Activated B cell treated with CpG ODN at 0.5 μM for 24 hours (primary cell): ENCODE results near the gene ANKS1B. TPM values are rescaled to one million over a fixed set of nuclear protein-coding genes. Genes with fewer than 3 reads are reported as not detected.

ENCODE experiments used
- ATAC-seq: fragments of 200-7000 bp; cut with Tn5 transposase; one replicate; pipeline ENCODE4 v1.10.0; 2021; ENCODE audit warnings: low read depth, mild to moderate bottlenecking, moderate library complexity
- CTCF ChIA-PET: fragments of 350-600 bp; sonication (Branson Sonifier 250); formaldehyde crosslinking; loops from one replicate; lab custom pipeline; 2021; ENCODE audit warnings: antibody characterized with exemption; lab: Charles Lee
- POLR2A ChIA-PET: fragments of 350-600 bp; sonication (Branson Sonifier 250); formaldehyde crosslinking; loops from one replicate; lab custom pipeline; 2021; ENCODE audit warnings: antibody characterized with exemption; lab: Charles Lee
- DNase-seq: peaks from one replicate; pipeline ENCODE4 v3.0.0; 2022
- H3K27ac Mint-ChIP-seq: one replicate; pipeline ENCODE4 v1.8.0; 2020; ENCODE audit warnings: mixed read lengths
- H3K27me3 Mint-ChIP-seq: one replicate; pipeline ENCODE4 v1.8.0; 2021; ENCODE audit warnings: mixed read lengths
- H3K36me3 Mint-ChIP-seq: one replicate; pipeline ENCODE4 v1.8.0; 2021; ENCODE audit warnings: low read depth, mixed read lengths
- H3K4me1 Mint-ChIP-seq: one replicate; pipeline ENCODE4 v1.8.0; 2021; ENCODE audit warnings: mixed read lengths
- H3K4me3 Mint-ChIP-seq: one replicate; pipeline ENCODE4 v1.8.0; 2020; ENCODE audit warnings: mild to moderate bottlenecking, mixed read lengths
- H3K9me3 Mint-ChIP-seq: one replicate; pipeline ENCODE4 v1.8.0; 2020; ENCODE audit warnings: mixed read lengths
- CTCF ChIP-seq: fragments of 200-600 bp; IDR thresholded peaks from one replicate; pipeline ENCODE4 v1.8.0; 2022; ENCODE audit warnings: antibody characterized with exemption, mild to moderate bottlenecking
- intact Hi-C: fragments of 100-400 bp; cut with micrococcal nuclease; formaldehyde crosslinking; loops from one replicate; pipeline ENCODE4 v1.15.1; 2024
- total RNA-seq: library from RNA; stranded (reverse); gene quantifications from 2 replicates; pipeline ENCODE4 v1.2.3, GENCODE V29; 2022

The ANKS1B gene
- total RNA-seq, 1 donor from 2014 or later: not detected

DNA sequence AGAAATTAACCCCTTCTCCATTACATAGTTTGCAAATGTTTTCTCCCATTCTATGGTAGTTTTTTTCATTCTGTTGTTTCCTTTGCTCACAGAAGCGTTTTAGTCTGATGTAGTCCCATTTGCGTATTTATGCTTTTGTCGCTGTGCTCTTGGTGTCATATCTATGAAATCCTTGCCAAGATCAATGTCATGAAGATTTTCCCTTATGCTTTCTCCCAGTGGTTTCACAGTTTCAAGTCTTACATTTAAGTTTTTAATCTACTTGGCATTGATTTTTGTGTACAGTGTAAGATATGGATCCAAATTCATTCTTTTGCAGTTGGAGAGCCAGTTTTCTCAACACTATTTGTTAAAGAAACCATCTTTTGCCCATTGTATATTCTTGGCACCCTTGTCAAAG, 982.0 kb downstream of the ANKS1B start:
- ATAC-seq: no peak
- H3K27me3 Mint-ChIP-seq: no peaks in the 10 kb centered on the region

DNA sequence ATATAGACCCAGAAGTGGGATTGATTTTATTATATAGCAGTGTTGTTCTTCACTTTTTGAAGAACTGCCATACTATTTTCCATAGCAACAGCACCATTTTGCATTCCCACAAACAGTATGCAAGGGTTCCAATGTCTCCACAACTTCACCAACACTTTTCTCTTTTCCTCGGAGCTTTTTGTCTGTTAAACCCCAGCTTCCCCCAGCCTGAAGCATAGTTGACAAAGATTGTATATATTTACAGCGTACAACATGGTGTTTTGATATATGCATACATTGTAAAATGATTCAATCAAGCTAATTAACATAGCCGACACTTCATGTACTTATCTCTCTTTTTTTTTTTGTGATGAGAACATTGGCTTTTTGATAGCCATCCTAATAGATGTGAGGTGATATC, 982.6 kb downstream of the ANKS1B start:
- no peaks in the 10 kb centered on the region for H3K4me1 Mint-ChIP-seq
- intact Hi-C loops: no loop called here
- TF ChIP-seq CTCF: no peak

More for the DNA sequence above, 982.0 kb downstream of the ANKS1B start:
- POLR2A ChIA-PET: no interaction called here
- H3K36me3 Mint-ChIP-seq: no peaks in the 10 kb centered on the region
- intact Hi-C loops: no loop called here
- no peaks in the 10 kb centered on the region for H3K4me1 Mint-ChIP-seq
- H3K4me3 Mint-ChIP-seq: no peak overlapping the region
- no peak overlapping the region for H3K27ac Mint-ChIP-seq
- no peak for DNase-seq
- H3K9me3 Mint-ChIP-seq: no peaks in the 10 kb centered on the region
- no peak for TF ChIP-seq CTCF
- CTCF ChIA-PET: no interaction called here

GRCh38 chr12:98999559-98999958, 985.2 kb downstream of the ANKS1B start:
- Mint-ChIP-seq H3K27me3 (no peaks in the 10 kb centered on the region), H3K9me3 (no peaks in the 10 kb centered on the region), H3K4me1 (no peaks in the 10 kb centered on the region), H3K36me3 (no peaks in the 10 kb centered on the region), H3K27ac (no peak overlapping the region), H3K4me3 (no peak overlapping the region)
- ChIA-PET CTCF (interaction anchor here (0.7 to 1.2 kb wide), 2 partner anchors 15 to 433 kb away, joined by 3 to 5 read pairs; no protein-coding TSS in a partner anchor), POLR2A (no interaction called here)
- no peak for ATAC-seq
- TF ChIP-seq CTCF: no peak
- intact Hi-C loops: loop anchor here (2.0 to 10.0 kb wide), 2 partner anchors 433 to 575 kb away; no protein-coding TSS in a partner anchor
- no peak for DNase-seq

More for the DNA sequence above, 982.6 kb downstream of the ANKS1B start:
- Mint-ChIP-seq H3K27ac (no peak overlapping the region), H3K4me3 (no peak overlapping the region), H3K36me3 (no peaks in the 10 kb centered on the region), H3K9me3 (no peaks in the 10 kb centered on the region), H3K27me3 (no peaks in the 10 kb centered on the region)
- ChIA-PET CTCF (no interaction called here), POLR2A (no interaction called here)
- DNase-seq (no peak), ATAC-seq (no peak)

DNA sequence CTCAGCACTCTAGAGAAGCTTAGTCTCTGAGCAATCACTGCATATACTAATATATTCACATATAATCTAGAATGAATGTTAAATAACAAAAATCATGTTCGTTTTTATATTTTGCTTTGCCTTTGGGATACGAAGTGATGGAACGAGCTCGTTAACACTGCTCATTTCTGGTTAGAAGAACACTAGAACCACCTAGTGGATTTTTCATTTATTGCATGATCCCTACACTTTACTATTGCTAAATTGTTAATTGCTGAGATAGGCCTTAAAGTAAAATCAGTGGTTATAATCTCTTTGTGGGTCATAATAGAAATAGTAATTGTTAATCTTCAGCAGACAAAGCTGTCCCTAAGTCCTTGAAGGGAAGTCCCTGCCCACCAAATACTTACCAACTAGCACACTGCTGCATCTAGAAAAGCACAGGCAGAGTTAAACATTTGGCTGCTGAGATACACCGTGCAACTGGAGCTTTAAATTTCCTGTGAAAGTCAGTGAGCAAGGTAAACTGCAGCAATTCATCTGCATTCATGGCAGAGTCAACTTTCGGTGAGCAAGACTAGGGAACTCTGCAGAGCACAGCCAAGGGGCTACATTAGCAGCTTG, 985.9 kb downstream of the ANKS1B start:
- intact Hi-C loops: loop anchor here (2.0 to 10.0 kb wide), 2 partner anchors 432 to 574 kb away; no protein-coding TSS in a partner anchor
- ChIA-PET CTCF (interaction anchor here (0.6 to 1.2 kb wide), 3 partner anchors 15 to 432 kb away, joined by 3 to 5 read pairs (median 3); no protein-coding TSS in a partner anchor), POLR2A (no interaction called here)
- DNase-seq (no peak), ATAC-seq (no peak)
- no peaks in the 10 kb centered on the region for H3K27me3 Mint-ChIP-seq
- no peaks in the 10 kb centered on the region for H3K36me3 Mint-ChIP-seq
- TF ChIP-seq CTCF: no peak
- H3K4me3 Mint-ChIP-seq: no peak overlapping the region
- no peak overlapping the region for H3K27ac Mint-ChIP-seq
- no peaks in the 10 kb centered on the region for H3K9me3 Mint-ChIP-seq
- no peaks in the 10 kb centered on the region for H3K4me1 Mint-ChIP-seq

- POLR2A ChIA-PET: no interaction called here
- no peaks in the 10 kb centered on the region for H3K4me1 Mint-ChIP-seq
- no peaks in the 10 kb centered on the region for H3K27me3 Mint-ChIP-seq
- no peak for TF ChIP-seq CTCF
- no peak for DNase-seq
- no peak overlapping the region for H3K27ac Mint-ChIP-seq
- intact Hi-C loops: loop anchor here (2.0 to 10.0 kb wide), 2 partner anchors 431 to 573 kb away; no protein-coding TSS in a partner anchor
- no peak overlapping the region for H3K4me3 Mint-ChIP-seq
- ATAC-seq: no peak
- H3K9me3 Mint-ChIP-seq: no peaks in the 10 kb centered on the region
- no peaks in the 10 kb centered on the region for H3K36me3 Mint-ChIP-seq
- CTCF ChIA-PET: no interaction called here
These were observed 986.8 kb downstream of the ANKS1B start for GRCh38 chr12:98997899-98998298.
